Measurements from ENCODE around the gene TBC1D22A. TPM values are rescaled to one million over a fixed set of nuclear protein-coding genes. Genes with fewer than 3 reads are reported as not detected.

The TBC1D22A gene
- total and polyA plus RNA-seq, 9 of the 15 experiments (the other 6 are each of a cell fraction or from before 2014, with no cell fraction given): 0.20 to 11.5 (median 5.2) TPM

DNA sequence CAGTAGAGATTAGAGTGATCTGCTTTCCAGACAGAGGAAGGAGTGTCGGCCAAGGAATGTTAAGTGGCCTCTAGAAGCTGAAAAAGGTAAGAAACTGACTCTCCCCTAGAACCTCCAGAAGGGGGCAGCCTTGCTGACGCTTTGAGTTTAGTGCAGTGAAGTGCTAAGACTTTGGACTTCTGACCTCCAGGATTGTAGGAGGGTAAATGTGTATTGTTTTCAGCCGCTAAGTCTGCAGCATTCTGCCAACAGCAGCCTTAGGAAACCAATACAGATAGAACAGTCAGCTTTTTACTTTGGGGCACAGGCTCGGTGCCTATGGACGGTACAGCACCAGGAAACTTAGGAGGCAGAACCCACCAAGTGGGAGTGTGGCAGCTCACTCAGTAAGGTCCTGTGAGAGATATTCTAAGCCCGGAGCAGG lies 3.6 kb upstream of the TBC1D22A start:
- intact Hi-C loops (cut with micrococcal nuclease): no loop called here
- H3K9ac ChIP-seq (ENCODE audit: insufficient read depth in 1 of 2, low read depth in 2 of 2, low read length in 2 of 2): no peak overlapping the region

More for the DNA sequence above, 3.6 kb upstream of the TBC1D22A start:
- 46% methylated on average over 5 of the region's 6 CpGs for WGBS (ENCODE audit: insufficient coverage, low coverage, missing lambda C conversion rate)
- DNase-seq (ENCODE audit: extremely low read depth in 1 of 4, low spot score in 3 of 4) (peak; percentile 20 to 70 (median 23)), FAIRE-seq (peak; percentile 92), ATAC-seq (no peak)
- no peak overlapping the region for H3K27ac ChIP-seq (ENCODE audit: extremely low read depth, low read depth, low read length)
- H3K4me1 ChIP-seq (replicated peaks in 1 of 2; ENCODE audit: control insufficient read depth in 2 of 2, insufficient read depth in 2 of 2, low read length in 2 of 2): peaks cover 13 to 19% of the 10 kb centered on the region in 2 experiments
- H4K20me1 ChIP-seq (replicated peaks; ENCODE audit: control insufficient read depth, insufficient read depth, low read length): no peaks in the 10 kb centered on the region; the same call in 1 of the 2 replicates
- H3K79me2 ChIP-seq (ENCODE audit: control insufficient read depth, insufficient read depth, low read length): peaks cover 29% of the 10 kb centered on the region
- H3K9me1 ChIP-seq (ENCODE audit: control insufficient read depth, insufficient read depth, low read length): no peaks in the 10 kb centered on the region
- H3K4me2 ChIP-seq (ENCODE audit: insufficient read depth, low read length): no peak overlapping the region
- TF ChIP-seq RAD21 (CRISPR knock-in tag; conservative IDR thresholded peaks at IDR 0.05 in 1 of 2, IDR thresholded peaks at IDR 0.05 in 1 of 2): peak in 1 of 2 experiments; percentile 48; a peak in 2 of 4 replicates
- TF ChIP-seq SRSF9 (IDR thresholded peaks at IDR 0.05; ENCODE audit: borderline replicate concordance, low read depth, low read length): no peak
- TF ChIP-seq, protein P1, sequence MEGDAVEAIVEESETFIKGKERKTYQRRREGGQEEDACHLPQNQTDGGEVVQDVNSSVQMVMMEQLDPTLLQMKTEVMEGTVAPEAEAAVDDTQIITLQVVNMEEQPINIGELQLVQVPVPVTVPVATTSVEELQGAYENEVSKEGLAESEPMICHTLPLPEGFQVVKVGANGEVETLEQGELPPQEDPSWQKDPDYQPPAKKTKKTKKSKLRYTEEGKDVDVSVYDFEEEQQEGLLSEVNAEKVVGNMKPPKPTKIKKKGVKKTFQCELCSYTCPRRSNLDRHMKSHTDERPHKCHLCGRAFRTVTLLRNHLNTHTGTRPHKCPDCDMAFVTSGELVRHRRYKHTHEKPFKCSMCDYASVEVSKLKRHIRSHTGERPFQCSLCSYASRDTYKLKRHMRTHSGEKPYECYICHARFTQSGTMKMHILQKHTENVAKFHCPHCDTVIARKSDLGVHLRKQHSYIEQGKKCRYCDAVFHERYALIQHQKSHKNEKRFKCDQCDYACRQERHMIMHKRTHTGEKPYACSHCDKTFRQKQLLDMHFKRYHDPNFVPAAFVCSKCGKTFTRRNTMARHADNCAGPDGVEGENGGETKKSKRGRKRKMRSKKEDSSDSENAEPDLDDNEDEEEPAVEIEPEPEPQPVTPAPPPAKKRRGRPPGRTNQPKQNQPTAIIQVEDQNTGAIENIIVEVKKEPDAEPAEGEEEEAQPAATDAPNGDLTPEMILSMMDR (IDR thresholded peaks at IDR 0.05 in 2 of 3, conservative IDR thresholded peaks at IDR 0.05 in 1 of 3; ENCODE audit: insufficient read depth in 2 of 3, low read depth in 1 of 3, low read length in 3 of 3): peak; percentile 49 to 58 (median 57); a peak in 5 of 6 replicates
- TF ChIP-seq NR2C2 (CRISPR knock-in tag; IDR thresholded peaks at IDR 0.05): no peak
- TF ChIP-seq NR2C2 (tag; IDR thresholded peaks at IDR 0.05): no peak
- TF ChIP-seq SMC3 (conservative IDR thresholded peaks at IDR 0.05; ENCODE audit: insufficient read depth, low read depth, low read length): 0 out of 2 replicates have a peak, but pooled peaks have one; percentile 22
- TF ChIP-seq ATF1 (CRISPR knock-in tag; IDR thresholded peaks at IDR 0.05): no peak
- 0 out of 2 replicates have a peak, but pooled peaks have one; percentile 10 for TF ChIP-seq ATF1 (tag; IDR thresholded peaks at IDR 0.05)
- TF ChIP-seq, protein P2, sequence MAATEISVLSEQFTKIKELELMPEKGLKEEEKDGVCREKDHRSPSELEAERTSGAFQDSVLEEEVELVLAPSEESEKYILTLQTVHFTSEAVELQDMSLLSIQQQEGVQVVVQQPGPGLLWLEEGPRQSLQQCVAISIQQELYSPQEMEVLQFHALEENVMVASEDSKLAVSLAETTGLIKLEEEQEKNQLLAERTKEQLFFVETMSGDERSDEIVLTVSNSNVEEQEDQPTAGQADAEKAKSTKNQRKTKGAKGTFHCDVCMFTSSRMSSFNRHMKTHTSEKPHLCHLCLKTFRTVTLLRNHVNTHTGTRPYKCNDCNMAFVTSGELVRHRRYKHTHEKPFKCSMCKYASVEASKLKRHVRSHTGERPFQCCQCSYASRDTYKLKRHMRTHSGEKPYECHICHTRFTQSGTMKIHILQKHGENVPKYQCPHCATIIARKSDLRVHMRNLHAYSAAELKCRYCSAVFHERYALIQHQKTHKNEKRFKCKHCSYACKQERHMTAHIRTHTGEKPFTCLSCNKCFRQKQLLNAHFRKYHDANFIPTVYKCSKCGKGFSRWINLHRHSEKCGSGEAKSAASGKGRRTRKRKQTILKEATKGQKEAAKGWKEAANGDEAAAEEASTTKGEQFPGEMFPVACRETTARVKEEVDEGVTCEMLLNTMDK (IDR thresholded peaks at IDR 0.05; ENCODE audit: borderline replicate concordance, insufficient read depth, low read depth, low read length, poor library complexity, severe bottlenecking): peak; percentile 55
- peaks cover 10% of the 10 kb centered on the region for H3K9me3 ChIP-seq (replicated peaks; ENCODE audit: control insufficient read depth, insufficient read depth, low read depth, low read length)
- in situ Hi-C loops (cut with MboI): no loop called here
- ChIA-PET POLR2A (interaction anchor here (0.5 to 1.2 kb wide), 7 partner anchors 14 to 194 kb away, joined by 3 read pairs; no protein-coding TSS in a partner anchor), CTCF (ENCODE audit: low intra/inter-chr PET ratio) (interaction anchor here (0.6 kb wide), 1 partner anchor 45 kb away, joined by 3 read pairs; no protein-coding TSS in a partner anchor)
- no peak overlapping the region for H3K4me3 ChIP-seq
- BruUV-seq (replicated peaks): no TSS peak
- no peaks in the 10 kb centered on the region for H3K27me3 ChIP-seq (ENCODE audit: control insufficient read depth in 2 of 2, insufficient read depth in 2 of 2, low read length in 2 of 2)
- H3K36me3 ChIP-seq (ENCODE audit: control insufficient read depth, insufficient read depth, low read length): peaks cover 16% of the 10 kb centered on the region; the same call in 2 of the 3 replicates
- H2AFZ ChIP-seq (ENCODE audit: low read depth, low read length): peak overlapping the region; percentile 63; the same call in 1 of the 2 replicates

All from K562 (cell line).